DND-41 (cell line): ENCODE results near the gene RFX2.

Experiments
- ATAC-seq: fragments of 200-7000 bp; cut with Tn5 transposase; 3 replicates; pipeline ENCODE4 v1.9.1; 2021; ENCODE audit warnings: low read depth; ENCODE audit not compliant: insufficient read depth
- DNase-seq: peaks from one replicate; pipeline ENCODE4 v3.0.0-alpha.2; 2020
- H2AFZ ChIP-seq: 2 replicates; pipeline ENCODE4 v1.6.0; 2012; ENCODE audit warnings: low read depth, low read length
- H3K27ac ChIP-seq: 2 replicates; pipeline ENCODE4 v1.5.1; 2012; ENCODE audit warnings: low read length, inconsistent platforms
- H3K27me3 ChIP-seq: fragments of 200-600 bp; sonication (generic); 2 replicates; pipeline ENCODE4 v1.6.0; 2012; ENCODE audit warnings: low read length, mild to moderate bottlenecking, inconsistent platforms; ENCODE audit not compliant: insufficient read depth, poor library complexity
- H3K36me3 ChIP-seq: 2 replicates; pipeline ENCODE4 v1.5.1; 2012; ENCODE audit warnings: low read length, inconsistent platforms; ENCODE audit not compliant: insufficient read depth
- H3K4me1 ChIP-seq: 2 replicates; pipeline ENCODE4 v1.5.1; 2012; ENCODE audit warnings: mild to moderate bottlenecking, low read length; ENCODE audit not compliant: insufficient read depth
- H3K4me2 ChIP-seq: 2 replicates; pipeline ENCODE4 v1.6.0; 2012; ENCODE audit warnings: mild to moderate bottlenecking, moderate library complexity, low read length, inconsistent platforms; ENCODE audit not compliant: insufficient read depth
- H3K4me3 ChIP-seq, 2 experiments: fragments of 200-600 bp in 1 of 2; shearing (Covaris generic) in 1 of 2; 2 replicates each; pipeline ENCODE4 v1.5.1; 2012 to 2016; ENCODE audit warnings: inconsistent platforms in 2 of 2, low read length in 2 of 2, mild to moderate bottlenecking in 2 of 2, low read depth in 1 of 2, moderate library complexity in 1 of 2
- H3K79me2 ChIP-seq: 2 replicates; pipeline ENCODE4 v1.6.0; 2012; ENCODE audit warnings: low read length, inconsistent platforms; ENCODE audit not compliant: insufficient read depth
- H3K9ac ChIP-seq: 2 replicates; pipeline ENCODE4 v1.6.0; 2012; ENCODE audit warnings: low read depth, mild to moderate bottlenecking, inconsistent platforms, low read length, moderate library complexity
- H3K9me3 ChIP-seq: 2 replicates; pipeline ENCODE4 v1.5.1; 2012; ENCODE audit warnings: low read length, moderate library complexity, mild to moderate bottlenecking, inconsistent platforms; ENCODE audit not compliant: insufficient read depth, severe bottlenecking
- H4K20me1 ChIP-seq: 2 replicates; pipeline ENCODE4 v1.6.0; 2012; ENCODE audit warnings: low read length; ENCODE audit not compliant: insufficient read depth
- CTCF ChIP-seq: IDR thresholded peaks from 2 replicates; pipeline ENCODE4 v1.5.1; 2012; ENCODE audit warnings: borderline replicate concordance, low read length, moderate library complexity, mild to moderate bottlenecking; ENCODE audit not compliant: poor library complexity, severe bottlenecking; ENCODE audit errors: extremely low read depth
- EZH2 ChIP-seq: IDR thresholded peaks from 3 replicates; pipeline ENCODE4 v1.6.1; 2012; ENCODE audit warnings: borderline replicate concordance, low read depth, mild to moderate bottlenecking, moderate library complexity, low read length, inconsistent platforms; ENCODE audit not compliant: severe bottlenecking

The RFX2 gene

DNA sequence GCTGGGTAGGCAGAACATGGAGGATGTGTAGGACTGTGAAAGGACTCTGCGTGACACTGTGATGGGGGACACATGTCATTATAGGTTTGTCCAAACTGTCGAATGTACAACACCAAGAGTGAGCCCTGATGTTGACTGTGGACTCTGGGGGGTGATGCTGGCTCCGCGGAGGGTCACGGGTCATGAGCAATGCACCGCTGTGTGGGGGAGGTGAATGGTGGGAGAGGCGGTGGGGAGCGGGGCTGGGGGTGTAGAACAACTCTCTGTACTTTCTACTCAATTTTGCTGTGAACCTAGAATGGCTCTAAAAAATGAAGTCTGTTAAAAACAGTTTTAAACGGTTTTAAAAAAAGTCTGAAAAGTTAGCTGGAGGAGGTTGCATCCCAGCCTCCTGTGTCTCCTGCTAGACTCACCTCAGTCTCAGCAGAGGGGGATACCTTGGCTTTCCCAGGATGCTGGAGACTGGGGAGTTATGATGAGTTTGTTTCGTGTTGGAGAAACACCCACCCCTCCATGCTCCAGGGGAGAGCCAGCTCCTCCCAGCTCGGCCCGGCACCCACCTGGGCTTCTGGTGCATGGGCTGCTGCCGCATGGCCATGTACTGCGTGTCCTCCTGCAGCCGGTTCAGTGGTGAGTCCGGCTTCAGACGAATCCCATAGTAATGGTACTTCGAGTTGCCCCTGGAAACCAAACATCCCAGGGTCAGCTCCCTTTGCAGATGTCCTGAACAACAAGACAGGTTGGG is 97.7 kb downstream of the RFX2 start:
- Histone ChIP-seq H3K4me2 (no peak overlapping the region), H3K27ac (no peak overlapping the region), H3K79me2 (no peaks in the 10 kb centered on the region), H3K4me3 (no peak overlapping the region), H3K36me3 (no peaks in the 10 kb centered on the region), H2AFZ (no peak overlapping the region), H3K9ac (no peak overlapping the region), H4K20me1 (no peaks in the 10 kb centered on the region), H3K4me1 (no peaks in the 10 kb centered on the region), H3K9me3 (no peaks in the 10 kb centered on the region), H3K27me3 (no peaks in the 10 kb centered on the region)
- no peak for DNase-seq
- TF ChIP-seq EZH2 (no peak), CTCF (no peak)
- no peak for ATAC-seq

- no peak for TF ChIP-seq CTCF
- no peak for TF ChIP-seq EZH2
- H2AFZ ChIP-seq = no peak overlapping the region
- no peak overlapping the region for H3K9ac ChIP-seq
- no peak for DNase-seq
- H3K36me3 ChIP-seq = no peaks in the 10 kb centered on the region
- no peaks in the 10 kb centered on the region for H3K27me3 ChIP-seq
- H3K4me2 ChIP-seq = no peak overlapping the region
- no peaks in the 10 kb centered on the region for H4K20me1 ChIP-seq
- H3K79me2 ChIP-seq = no peaks in the 10 kb centered on the region
- H3K4me1 ChIP-seq = no peaks in the 10 kb centered on the region
- H3K27ac ChIP-seq = no peak overlapping the region
- H3K4me3 ChIP-seq = no peak overlapping the region
- no peaks in the 10 kb centered on the region for H3K9me3 ChIP-seq
- no peak for ATAC-seq
These were observed 98.5 kb downstream of the RFX2 start for GRCh38 chr19:6011794-6012193.

- no peaks in the 10 kb centered on the region for H3K4me1 ChIP-seq
- H2AFZ ChIP-seq = no peak overlapping the region
- H3K27ac ChIP-seq = no peak overlapping the region
- no peak overlapping the region for H3K9ac ChIP-seq
- DNase-seq (no peak), ATAC-seq (no peak)
- no peaks in the 10 kb centered on the region for H3K9me3 ChIP-seq
- no peaks in the 10 kb centered on the region for H4K20me1 ChIP-seq
- TF ChIP-seq EZH2 = no peak
- no peak for TF ChIP-seq CTCF
- no peaks in the 10 kb centered on the region for H3K27me3 ChIP-seq
- H3K79me2 ChIP-seq = no peaks in the 10 kb centered on the region
- H3K36me3 ChIP-seq = no peaks in the 10 kb centered on the region
- no peak overlapping the region for H3K4me3 ChIP-seq
- no peak overlapping the region for H3K4me2 ChIP-seq
These were observed 99.1 kb downstream of the RFX2 start for GRCh38 chr19:6011206-6011605.

GRCh38 chr19:6010107-6010506 is 100.2 kb downstream of the RFX2 start:
- H4K20me1 ChIP-seq = no peaks in the 10 kb centered on the region
- TF ChIP-seq CTCF (no peak), EZH2 (no peak)
- no peak overlapping the region for H3K9ac ChIP-seq
- H2AFZ ChIP-seq = no peak overlapping the region
- H3K4me3 ChIP-seq = no peak overlapping the region
- H3K4me2 ChIP-seq = no peak overlapping the region
- DNase-seq (no peak), ATAC-seq (no peak)
- H3K4me1 ChIP-seq = no peaks in the 10 kb centered on the region
- no peaks in the 10 kb centered on the region for H3K27me3 ChIP-seq
- no peaks in the 10 kb centered on the region for H3K79me2 ChIP-seq
- H3K9me3 ChIP-seq = no peaks in the 10 kb centered on the region
- H3K36me3 ChIP-seq = no peaks in the 10 kb centered on the region
- H3K27ac ChIP-seq = no peak overlapping the region
